ENCODE measurements around the gene APBA1. TPM values are rescaled to one million over a fixed set of nuclear protein-coding genes. Genes with fewer than 3 reads are reported as not detected.

APBA1 gene
- total RNA-seq, 1 donor from 2014 or later, result 3.4 TPM

DNA sequence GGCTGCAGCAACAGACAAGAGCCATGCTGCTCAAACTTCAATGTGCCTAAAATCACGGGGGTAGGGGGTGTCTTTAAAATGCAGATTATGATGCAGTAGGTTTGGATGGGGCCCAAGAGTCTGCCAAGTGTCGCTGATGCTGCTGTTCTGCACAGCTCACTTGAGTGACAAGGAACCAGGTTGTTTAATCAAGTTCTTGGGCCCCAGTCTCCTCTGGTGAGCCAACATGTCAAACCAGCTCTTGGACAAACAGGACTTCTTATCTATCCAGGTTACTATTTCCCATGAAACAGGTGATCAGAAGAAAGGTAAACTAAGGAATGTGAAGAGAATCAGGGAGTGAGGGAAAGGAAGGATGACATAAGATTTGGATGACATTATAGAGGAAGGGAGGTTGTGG is 78.0 kb downstream of the APBA1 start:
- Histone ChIP-seq H3K4me1 (peaks cover 5% of the 10 kb centered on the region), H2AFZ (replicated peaks) (no peak overlapping the region), H3K4me3 (no peak overlapping the region), H3K4me2 (no peak overlapping the region), H4K20me1 (ENCODE audit: low read depth) (no peaks in the 10 kb centered on the region), H3K27ac (no peak overlapping the region), H3F3A (ENCODE audit: low read depth) (no peaks in the 10 kb centered on the region), H3K27me3 (no peaks in the 10 kb centered on the region), H3K9me3 (ENCODE audit: low read depth) (no peaks in the 10 kb centered on the region), H3K36me3 (no peaks in the 10 kb centered on the region), H3K79me2 (ENCODE audit: low read depth) (no peaks in the 10 kb centered on the region), H3K9ac (no peak overlapping the region)
- no peak for DNase-seq (ENCODE audit: low spot score)
- TF ChIP-seq EZH2phosphoT487 (IDR thresholded peaks at IDR 0.05), result no peak
- TF ChIP-seq, protein P1, sequence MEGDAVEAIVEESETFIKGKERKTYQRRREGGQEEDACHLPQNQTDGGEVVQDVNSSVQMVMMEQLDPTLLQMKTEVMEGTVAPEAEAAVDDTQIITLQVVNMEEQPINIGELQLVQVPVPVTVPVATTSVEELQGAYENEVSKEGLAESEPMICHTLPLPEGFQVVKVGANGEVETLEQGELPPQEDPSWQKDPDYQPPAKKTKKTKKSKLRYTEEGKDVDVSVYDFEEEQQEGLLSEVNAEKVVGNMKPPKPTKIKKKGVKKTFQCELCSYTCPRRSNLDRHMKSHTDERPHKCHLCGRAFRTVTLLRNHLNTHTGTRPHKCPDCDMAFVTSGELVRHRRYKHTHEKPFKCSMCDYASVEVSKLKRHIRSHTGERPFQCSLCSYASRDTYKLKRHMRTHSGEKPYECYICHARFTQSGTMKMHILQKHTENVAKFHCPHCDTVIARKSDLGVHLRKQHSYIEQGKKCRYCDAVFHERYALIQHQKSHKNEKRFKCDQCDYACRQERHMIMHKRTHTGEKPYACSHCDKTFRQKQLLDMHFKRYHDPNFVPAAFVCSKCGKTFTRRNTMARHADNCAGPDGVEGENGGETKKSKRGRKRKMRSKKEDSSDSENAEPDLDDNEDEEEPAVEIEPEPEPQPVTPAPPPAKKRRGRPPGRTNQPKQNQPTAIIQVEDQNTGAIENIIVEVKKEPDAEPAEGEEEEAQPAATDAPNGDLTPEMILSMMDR (IDR thresholded peaks at IDR 0.05), result no peak
- no peak for TF ChIP-seq EZH2 (IDR thresholded peaks at IDR 0.05)
- peaks cover 4% of the 10 kb centered on the region for H3K27me3 Mint-ChIP-seq (ENCODE audit: insufficient read depth, low read depth)
- H3K27ac Mint-ChIP-seq, result no peak overlapping the region
- H3K4me1 Mint-ChIP-seq, result peaks cover 10% of the 10 kb centered on the region
- H3K9me3 Mint-ChIP-seq, result no peaks in the 10 kb centered on the region
- no peak overlapping the region for H3K4me3 Mint-ChIP-seq
- no peaks in the 10 kb centered on the region for H3K36me3 Mint-ChIP-seq

DNA sequence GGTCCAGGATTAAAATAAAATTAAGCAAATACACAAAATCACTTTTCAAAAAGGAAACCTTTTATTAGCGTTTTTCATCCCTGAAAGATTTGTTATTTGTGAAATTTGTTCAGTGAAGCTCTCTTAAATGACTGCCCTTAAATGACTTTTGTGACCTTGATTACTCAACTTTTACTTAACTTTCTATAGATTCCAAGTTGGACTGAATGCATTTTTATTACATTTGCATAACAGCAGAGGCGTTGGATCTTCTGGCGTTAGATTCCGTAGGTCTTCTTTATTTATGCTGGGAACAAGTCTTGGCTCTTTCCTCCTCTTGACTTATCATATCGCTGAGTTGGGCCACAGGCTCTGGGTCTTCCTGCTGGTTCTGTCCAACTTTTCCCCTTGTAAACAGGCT is 78.4 kb downstream of the APBA1 start:
- Histone ChIP-seq H3K27ac (no peak overlapping the region), H3K4me1 (peaks cover 5% of the 10 kb centered on the region), H3K4me2 (no peak overlapping the region), H3K9ac (no peak overlapping the region), H3K36me3 (no peaks in the 10 kb centered on the region), H2AFZ (replicated peaks) (no peak overlapping the region), H3K79me2 (ENCODE audit: low read depth) (no peaks in the 10 kb centered on the region), H3K9me3 (ENCODE audit: low read depth) (no peaks in the 10 kb centered on the region), H3K27me3 (no peaks in the 10 kb centered on the region), H3F3A (ENCODE audit: low read depth) (no peaks in the 10 kb centered on the region), H4K20me1 (ENCODE audit: low read depth) (no peaks in the 10 kb centered on the region), H3K4me3 (no peak overlapping the region)
- Mint-ChIP-seq H3K4me1 (peaks cover 10% of the 10 kb centered on the region), H3K36me3 (no peaks in the 10 kb centered on the region), H3K4me3 (no peak overlapping the region), H3K27me3 (ENCODE audit: insufficient read depth, low read depth) (peaks cover 4% of the 10 kb centered on the region), H3K27ac (no peak overlapping the region), H3K9me3 (no peaks in the 10 kb centered on the region)
- TF ChIP-seq EZH2 (IDR thresholded peaks at IDR 0.05) (no peak), EZH2phosphoT487 (IDR thresholded peaks at IDR 0.05) (no peak)
- TF ChIP-seq, protein P1 (IDR thresholded peaks at IDR 0.05), result no peak
- no peak for DNase-seq (ENCODE audit: low spot score)

DNA sequence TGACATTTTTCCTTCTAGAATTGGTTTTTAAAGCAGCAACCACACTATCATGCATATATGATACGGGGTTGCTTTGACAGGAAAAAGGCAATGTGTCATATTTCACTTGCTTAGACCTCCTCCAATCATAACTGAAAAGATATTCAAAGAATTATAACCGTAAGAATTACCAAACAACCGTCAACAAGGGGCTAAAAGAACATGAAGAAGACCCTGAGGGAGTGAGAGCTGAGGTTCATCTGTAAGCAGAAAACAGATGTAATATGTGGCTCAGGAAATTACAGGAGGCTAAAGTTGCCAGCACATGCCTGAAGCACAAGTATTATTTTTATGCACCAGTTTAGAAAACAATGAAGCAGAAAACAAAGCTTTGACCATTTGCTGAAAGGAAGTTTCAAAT is 78.9 kb downstream of the APBA1 start:
- no peaks in the 10 kb centered on the region for H4K20me1 ChIP-seq (ENCODE audit: low read depth)
- DNase-seq (ENCODE audit: low spot score), result no peak
- no peak overlapping the region for H3K4me3 Mint-ChIP-seq
- H3K27me3 ChIP-seq, result no peaks in the 10 kb centered on the region
- no peaks in the 10 kb centered on the region for H3K9me3 Mint-ChIP-seq
- H3K4me2 ChIP-seq, result no peak overlapping the region
- H3K27ac Mint-ChIP-seq, result no peak overlapping the region
- no peaks in the 10 kb centered on the region for H3K9me3 ChIP-seq (ENCODE audit: low read depth)
- H3F3A ChIP-seq (ENCODE audit: low read depth), result no peaks in the 10 kb centered on the region
- peaks cover 10% of the 10 kb centered on the region for H3K4me1 Mint-ChIP-seq
- no peak overlapping the region for H3K4me3 ChIP-seq
- H3K27ac ChIP-seq, result no peak overlapping the region
- H2AFZ ChIP-seq (replicated peaks), result no peak overlapping the region
- H3K36me3 ChIP-seq, result no peaks in the 10 kb centered on the region
- H3K9ac ChIP-seq, result no peak overlapping the region
- H3K79me2 ChIP-seq (ENCODE audit: low read depth), result no peaks in the 10 kb centered on the region
- TF ChIP-seq EZH2phosphoT487 (IDR thresholded peaks at IDR 0.05) (no peak), EZH2 (IDR thresholded peaks at IDR 0.05) (no peak)
- TF ChIP-seq, protein P1 (IDR thresholded peaks at IDR 0.05), result no peak
- peaks cover 4% of the 10 kb centered on the region for H3K27me3 Mint-ChIP-seq (ENCODE audit: insufficient read depth, low read depth)
- no peaks in the 10 kb centered on the region for H3K36me3 Mint-ChIP-seq
- H3K4me1 ChIP-seq, result peaks cover 5% of the 10 kb centered on the region

All from neural progenitor cell (in vitro differentiated cells).